ENCODE measurements around the gene BTBD9.

- TF ChIP-seq EZH2 (IDR thresholded peaks at IDR 0.05) (no peak), POLR2AphosphoS5 (IDR thresholded peaks at IDR 0.05; ENCODE audit: borderline replicate concordance, low read depth, low read length) (no peak), FOXP2 (optimal IDR thresholded peaks at IDR 0.05; ENCODE audit: control extremely low read depth, extremely low read length, insufficient read depth) (no peak)
Observed at GRCh38 chr6:38193481-38194281, 446.0 kb downstream of the BTBD9 start.
